WTC11 (cell line): Measurements from ENCODE around the gene ST3GAL6.

Source experiments
- TF ChIP-seq, protein P1 (sequence below): fragments of 200-600 bp; IDR thresholded peaks from 2 replicates; pipeline ENCODE4 v1.8.0; 2022; ENCODE audit warnings: antibody characterized with exemption
- TF ChIP-seq, protein P2 (sequence below): fragments of 250-450 bp; sonication (Bioruptor Pico); IDR thresholded peaks from 2 replicates; pipeline ENCODE4 v2.1.2; 2022; ENCODE audit warnings: mild to moderate bottlenecking, moderate library complexity

- TF ChIP-seq, protein P1, sequence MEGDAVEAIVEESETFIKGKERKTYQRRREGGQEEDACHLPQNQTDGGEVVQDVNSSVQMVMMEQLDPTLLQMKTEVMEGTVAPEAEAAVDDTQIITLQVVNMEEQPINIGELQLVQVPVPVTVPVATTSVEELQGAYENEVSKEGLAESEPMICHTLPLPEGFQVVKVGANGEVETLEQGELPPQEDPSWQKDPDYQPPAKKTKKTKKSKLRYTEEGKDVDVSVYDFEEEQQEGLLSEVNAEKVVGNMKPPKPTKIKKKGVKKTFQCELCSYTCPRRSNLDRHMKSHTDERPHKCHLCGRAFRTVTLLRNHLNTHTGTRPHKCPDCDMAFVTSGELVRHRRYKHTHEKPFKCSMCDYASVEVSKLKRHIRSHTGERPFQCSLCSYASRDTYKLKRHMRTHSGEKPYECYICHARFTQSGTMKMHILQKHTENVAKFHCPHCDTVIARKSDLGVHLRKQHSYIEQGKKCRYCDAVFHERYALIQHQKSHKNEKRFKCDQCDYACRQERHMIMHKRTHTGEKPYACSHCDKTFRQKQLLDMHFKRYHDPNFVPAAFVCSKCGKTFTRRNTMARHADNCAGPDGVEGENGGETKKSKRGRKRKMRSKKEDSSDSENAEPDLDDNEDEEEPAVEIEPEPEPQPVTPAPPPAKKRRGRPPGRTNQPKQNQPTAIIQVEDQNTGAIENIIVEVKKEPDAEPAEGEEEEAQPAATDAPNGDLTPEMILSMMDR, result no peak
- TF ChIP-seq, protein P2, sequence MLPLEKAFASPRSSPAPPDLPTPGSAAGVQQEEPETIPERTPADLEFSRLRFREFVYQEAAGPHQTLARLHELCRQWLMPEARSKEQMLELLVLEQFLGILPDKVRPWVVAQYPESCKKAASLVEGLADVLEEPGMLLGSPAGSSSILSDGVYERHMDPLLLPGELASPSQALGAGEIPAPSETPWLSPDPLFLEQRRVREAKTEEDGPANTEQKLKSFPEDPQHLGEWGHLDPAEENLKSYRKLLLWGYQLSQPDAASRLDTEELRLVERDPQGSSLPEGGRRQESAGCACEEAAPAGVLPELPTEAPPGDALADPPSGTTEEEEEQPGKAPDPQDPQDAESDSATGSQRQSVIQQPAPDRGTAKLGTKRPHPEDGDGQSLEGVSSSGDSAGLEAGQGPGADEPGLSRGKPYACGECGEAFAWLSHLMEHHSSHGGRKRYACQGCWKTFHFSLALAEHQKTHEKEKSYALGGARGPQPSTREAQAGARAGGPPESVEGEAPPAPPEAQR (CRISPR knock-in tag), result no peak
Observed at GRCh38 chr3:98807561-98807960, 44.4 kb downstream of the ST3GAL6 start.
